K562 (cell line): ENCODE measurements around the gene TBXAS1. TPM values are rescaled to one million over a fixed set of nuclear protein-coding genes. Genes with fewer than 3 reads are reported as not detected.

ENCODE experiments used
- ARHGAP35 ChIP-seq: fragments of 450-650 bp; IDR thresholded peaks from 2 replicates; pipeline ENCODE4 v1.6.1; 2018; ENCODE audit not compliant: partially characterized antibody
- BCOR ChIP-seq: fragments of 450-650 bp; IDR thresholded peaks from 2 replicates; pipeline ENCODE4 v1.6.1; 2016
- CAMTA2 ChIP-seq: fragments of 250-450 bp; sonication (Bioruptor Pico); conservative IDR thresholded peaks from 2 replicates; pipeline ENCODE4 v1.5.1; 2022
- CBX8 ChIP-seq: fragments of 200-600 bp; sonication (generic); IDR thresholded peaks from 2 replicates; pipeline ENCODE4 v1.6.1; 2012; ENCODE audit warnings: borderline replicate concordance, mixed run types, low read depth, mild to moderate bottlenecking, moderate library complexity, mixed read lengths, low read length, control low read depth, inconsistent platforms; ENCODE audit not compliant: poor library complexity, severe bottlenecking; ENCODE audit errors: extremely low read depth
- CEBPB ChIP-seq: fragments of 450-650 bp; IDR thresholded peaks from 2 replicates; pipeline ENCODE4 v1.6.1; 2016; ENCODE audit warnings: missing genetic modification characterization, missing compliant biosample characterization
- E2F4 ChIP-seq: sonication (generic); formaldehyde crosslinking; IDR thresholded peaks from 2 replicates; pipeline ENCODE4 v1.8.0; 2022; ENCODE audit warnings: mild to moderate bottlenecking, low read depth, missing genetic modification reagents
- EP300 ChIP-seq: IDR thresholded peaks from 2 replicates; pipeline ENCODE4 v1.6.1; 2012; ENCODE audit warnings: low read length, improper control_type of control experiment
- ESRRB ChIP-seq: fragments of 250-450 bp; sonication (Bioruptor Pico); IDR thresholded peaks from 2 replicates; pipeline ENCODE4 v1.5.0; 2020; ENCODE audit warnings: mild to moderate bottlenecking, moderate library complexity, borderline replicate concordance
- JUND ChIP-seq, 2 experiments: IDR thresholded peaks; 2 replicates in 1 of 2; 3 replicates in 1 of 2; pipeline ENCODE4 v1.6.1; 2011; ENCODE audit warnings: borderline replicate concordance in 2 of 2, low read depth in 2 of 2, low read length in 2 of 2, improper control_type of control experiment in 1 of 2, missing biosample characterization in 1 of 2, missing genetic modification characterization in 1 of 2, missing genetic modification reagents in 1 of 2
- KLF16 ChIP-seq: IDR thresholded peaks from 2 replicates; pipeline ENCODE4 v1.6.1; 2016; ENCODE audit warnings: antibody characterized with exemption
- NR4A1 ChIP-seq, 2 experiments: fragments of 250-450 bp in 1 of 2; fragments of 450-650 bp in 1 of 2; sonication (Bioruptor Pico) in 1 of 2; IDR thresholded peaks; 2 replicates each; pipeline versions ENCODE4 v1.4.0 to v1.6.1; 2016 to 2020; ENCODE audit warnings: mild to moderate bottlenecking in 2 of 2, missing compliant biosample characterization in 1 of 2, missing genetic modification characterization in 1 of 2, moderate library complexity in 1 of 2
- PTRF ChIP-seq: fragments of 450-650 bp; IDR thresholded peaks from 2 replicates; pipeline ENCODE4 v1.6.1; 2016; ENCODE audit warnings: mild to moderate bottlenecking, missing genetic modification characterization, missing compliant biosample characterization
- SMAD2 ChIP-seq: fragments of 150-350 bp; IDR thresholded peaks from 2 replicates; pipeline ENCODE4 v1.6.1; 2014; ENCODE audit warnings: low read depth, mild to moderate bottlenecking, low read length
- ZBTB49 ChIP-seq: sonication (generic); formaldehyde crosslinking; IDR thresholded peaks from 2 replicates; pipeline ENCODE4 v1.8.0; 2022; ENCODE audit warnings: missing genetic modification reagents, mild to moderate bottlenecking, borderline replicate concordance
- ZKSCAN1 ChIP-seq: fragments of 150-350 bp; IDR thresholded peaks from 2 replicates; pipeline ENCODE4 v1.6.1; 2016; ENCODE audit warnings: low read depth, low read length
- ZNF511 ChIP-seq: sonication (generic); formaldehyde crosslinking; IDR thresholded peaks from 2 replicates; pipeline ENCODE4 v1.8.0; 2022; ENCODE audit warnings: mild to moderate bottlenecking, missing genetic modification reagents
- ZNF77 ChIP-seq: fragments of 250-450 bp; sonication (Bioruptor Pico); IDR thresholded peaks from 2 replicates; pipeline ENCODE4 v1.5.0; 2020
- polyA plus RNA-seq, 8 experiments: library from polyadenylated mRNA; depleted of rRNA in 4 of 8; stranded (reverse) in 5 of 8; unstranded in 3 of 8; fragments of >200 nt; fragmentation: Nextera tagmentation in 2 of 8; fragmentation: Illumina TruSeq in 1 of 8; extraction: Ambion mirVana in 2 of 8; extraction: Trizol in 1 of 8; gene quantifications; 2 replicates each; pipeline versions ENCODE4 v1.2.1 to v1.2.3, GENCODE V29; 2011 to 2014; ENCODE audit warnings: inconsistent platforms in 1 of 8, missing spikeins in 1 of 8
- total RNA-seq, 7 experiments: library from RNA; depleted of rRNA in 6 of 7; stranded (reverse); fragments of >200 nt in 6 of 7; fragmentation: Illumina TruSeq in 2 of 7; extraction: Trizol in 2 of 7; gene quantifications; 2 replicates each; pipeline versions ENCODE4 v1.2.1 to v1.2.3, GENCODE V29; 2011 to 2021; ENCODE audit warnings: low replicate concordance in 1 of 7
- TF ChIP-seq, protein P1 (sequence below), 2 experiments: IDR thresholded peaks; 2 replicates each; pipeline ENCODE4 v1.6.1; 2011; ENCODE audit warnings: borderline replicate concordance in 1 of 2, control low read depth in 1 of 2, low read depth in 1 of 2, low read length in 1 of 2, mild to moderate bottlenecking in 1 of 2, mixed read lengths in 1 of 2, moderate library complexity in 1 of 2; ENCODE audit not compliant: insufficient read depth in 1 of 2, insufficient read length in 1 of 2, poor library complexity in 1 of 2, severe bottlenecking in 1 of 2; ENCODE audit errors: extremely low read depth in 1 of 2
- TF ChIP-seq, protein P2 (sequence below): fragments of 250-450 bp; sonication (Bioruptor Pico); IDR thresholded peaks from 2 replicates; pipeline ENCODE4 v1.8.0; 2022; ENCODE audit warnings: moderate library complexity, mild to moderate bottlenecking, inconsistent platforms

Gene TBXAS1
- total and polyA plus RNA-seq, 9 of the 15 experiments (the other 6 are each of a cell fraction or from before 2014, with no cell fraction given): 1.1 to 8.3 (median 1.9) TPM

- TF ChIP-seq SMAD2: no peak
- TF ChIP-seq PTRF (tag): peak; percentile 80
- no peak for TF ChIP-seq ARHGAP35
- TF ChIP-seq ZNF77 (CRISPR knock-in tag): no peak
- peak; percentile 98 for TF ChIP-seq JUND (IDR thresholded peaks at IDR 0.05; ENCODE audit: borderline replicate concordance, low read depth, low read length)
- peak; percentile 97 for TF ChIP-seq JUND (tag; IDR thresholded peaks at IDR 0.05; ENCODE audit: borderline replicate concordance, low read depth, low read length)
- peak; percentile 67 for TF ChIP-seq BCOR
- TF ChIP-seq, protein P1, sequence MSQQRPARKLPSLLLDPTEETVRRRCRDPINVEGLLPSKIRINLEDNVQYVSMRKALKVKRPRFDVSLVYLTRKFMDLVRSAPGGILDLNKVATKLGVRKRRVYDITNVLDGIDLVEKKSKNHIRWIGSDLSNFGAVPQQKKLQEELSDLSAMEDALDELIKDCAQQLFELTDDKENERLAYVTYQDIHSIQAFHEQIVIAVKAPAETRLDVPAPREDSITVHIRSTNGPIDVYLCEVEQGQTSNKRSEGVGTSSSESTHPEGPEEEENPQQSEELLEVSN (IDR thresholded peaks at IDR 0.05; ENCODE audit: borderline replicate concordance in 1 of 2, extremely low read depth in 1 of 2, insufficient read depth in 1 of 2, insufficient read length in 1 of 2, low read depth in 1 of 2, low read length in 1 of 2, poor library complexity in 1 of 2, severe bottlenecking in 1 of 2): peak in 1 of 2 experiments; percentile 62
- TF ChIP-seq ESRRB (CRISPR knock-in tag): no peak
- no peak for TF ChIP-seq CBX8
- TF ChIP-seq NR4A1 (CRISPR knock-in tag; IDR thresholded peaks at IDR 0.05): peak; percentile 92; the same call in 1 of the 2 replicates
- peak; percentile 94 for TF ChIP-seq NR4A1 (tag; IDR thresholded peaks at IDR 0.05)
- TF ChIP-seq ZBTB49 (CRISPR knock-in tag): no peak
- TF ChIP-seq E2F4 (CRISPR knock-in tag): peak; percentile 38; the same call in 1 of the 2 replicates
- no peak for TF ChIP-seq CAMTA2
- peak; percentile 73; the same call in 1 of the 2 replicates for TF ChIP-seq ZKSCAN1
- peak; percentile 92 for TF ChIP-seq CEBPB (tag)
- TF ChIP-seq ZNF511 (CRISPR knock-in tag): peak; percentile 77
- TF ChIP-seq EP300: peak; percentile 92
- peak; percentile 74 for TF ChIP-seq KLF16
- TF ChIP-seq, protein P2, sequence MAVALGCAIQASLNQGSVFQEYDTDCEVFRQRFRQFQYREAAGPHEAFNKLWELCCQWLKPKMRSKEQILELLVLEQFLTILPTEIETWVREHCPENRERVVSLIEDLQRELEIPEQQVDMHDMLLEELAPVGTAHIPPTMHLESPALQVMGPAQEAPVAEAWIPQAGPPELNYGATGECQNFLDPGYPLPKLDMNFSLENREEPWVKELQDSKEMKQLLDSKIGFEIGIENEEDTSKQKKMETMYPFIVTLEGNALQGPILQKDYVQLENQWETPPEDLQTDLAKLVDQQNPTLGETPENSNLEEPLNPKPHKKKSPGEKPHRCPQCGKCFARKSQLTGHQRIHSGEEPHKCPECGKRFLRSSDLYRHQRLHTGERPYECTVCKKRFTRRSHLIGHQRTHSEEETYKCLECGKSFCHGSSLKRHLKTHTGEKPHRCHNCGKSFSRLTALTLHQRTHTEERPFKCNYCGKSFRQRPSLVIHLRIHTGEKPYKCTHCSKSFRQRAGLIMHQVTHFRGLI (CRISPR knock-in tag): no peak
Observed at GRCh38 chr7:139915864-139916716, 87.0 kb downstream of the TBXAS1 start (continued).
